ENCODE measurements around the gene IFNA17. TPM values are rescaled to one million over a fixed set of nuclear protein-coding genes. Genes with fewer than 3 reads are reported as not detected.

The IFNA17 gene
- total RNA-seq (2022; extraction: Qiagen RNA extraction; ENCODE audit: low read depth), result not detected in 5 replicates

DNA sequence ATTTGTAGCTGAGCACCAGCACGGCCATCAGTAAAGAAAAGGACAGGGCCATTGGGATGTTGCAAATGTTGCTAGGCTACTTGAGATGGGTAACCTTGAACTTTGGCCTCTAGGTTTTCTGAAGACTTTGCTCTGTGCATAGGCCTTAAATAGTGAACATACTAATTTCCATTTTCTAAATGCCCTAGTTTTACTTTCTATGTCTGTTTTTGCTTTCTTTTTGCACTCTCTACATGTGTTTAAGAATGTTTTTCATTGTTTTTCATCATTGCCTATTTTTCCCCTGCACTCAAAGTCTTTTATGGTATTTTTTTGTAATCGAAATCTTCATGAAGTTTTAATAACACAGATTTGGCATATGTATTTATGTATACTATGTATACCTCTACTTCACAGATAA lies at the start of gene IFNA17:
Gene IFNA17, minus strand, starts transcription at position 101 of the 400 bp plus-strand sequence. Its CDS starts 49 bp downstream, at position 52.

DNA sequence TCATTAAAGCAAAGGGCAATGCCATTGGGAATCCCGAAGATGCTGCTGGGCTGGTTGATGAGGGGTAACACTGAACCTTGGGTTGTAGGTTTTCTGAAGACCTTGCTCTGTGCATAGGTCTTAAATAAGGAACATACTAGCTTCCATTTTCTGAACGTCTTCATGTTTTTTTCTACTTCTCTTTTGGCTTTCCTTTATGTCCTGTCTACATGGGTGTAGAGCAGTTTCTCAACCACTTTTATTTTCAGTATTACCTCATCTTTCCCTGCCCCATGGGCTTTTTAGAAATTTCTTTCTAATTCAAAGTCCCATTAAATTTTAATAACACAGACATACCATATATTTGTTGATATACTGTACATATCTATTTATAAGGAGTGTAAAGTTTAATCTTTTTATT lies 11.9 kb upstream of the IFNA17 start, which contains the start of gene IFNA14:
Gene IFNA14, minus strand, starts transcription at position 95 of the 400 bp plus-strand sequence. Its CDS starts 70 bp downstream, at position 25.

GRCh38 chr9:21217211-21217610 lies 10.8 kb downstream of the IFNA17 start, which contains the start of gene IFNA16:
IFNA16 (minus strand) TSS chr9:21217311; CDS start chr9:21217305, 6 bp downstream.

DNA sequence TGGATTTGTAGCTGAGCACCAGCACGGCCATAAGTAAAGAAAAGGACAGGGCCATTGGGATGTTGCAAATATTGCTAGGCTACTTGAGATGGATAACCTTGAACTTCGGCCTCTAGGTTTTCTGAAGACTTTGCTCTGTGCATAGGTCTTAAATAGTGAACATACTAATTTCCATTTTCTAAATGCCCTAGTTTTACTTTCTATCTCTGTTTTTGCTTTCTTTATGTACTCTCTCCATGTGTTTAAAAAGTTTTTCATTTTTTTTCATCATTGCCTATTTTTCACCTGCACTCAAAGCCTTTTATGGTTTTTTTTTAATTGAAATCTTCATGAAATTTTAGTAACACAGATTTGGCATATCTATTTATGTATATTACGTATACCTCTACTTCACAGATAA lies 21.0 kb downstream of the IFNA17 start, which contains the start of gene IFNA10:
Gene IFNA10, minus strand, starts transcription at position 101 of the 400 bp plus-strand sequence. Its CDS starts 46 bp downstream, at position 55.

GRCh38 chr9:21202105-21202504 lies 25.9 kb downstream of the IFNA17 start, which contains the start of gene IFNA7:
IFNA7 (minus strand) TSS chr9:21202205; CDS start chr9:21202165, 40 bp downstream.

GRCh38 chr9:21187487-21187886 lies 40.5 kb downstream of the IFNA17 start, which contains the start of gene IFNA4:
IFNA4 (minus strand) TSS chr9:21187587; CDS start chr9:21187531, 56 bp downstream.

Other genes with a start within 250 kb of the IFNA17 start
- 0.91 to 1.3 TPM (median 1.1 TPM) in 5 replicates for gene HACD4, start 196.6 kb downstream of the IFNA17 start, total RNA-seq (2022; extraction: Qiagen RNA extraction; ENCODE audit: low read depth)
- not detected in 5 replicates for gene IFNB1, start 150.3 kb downstream of the IFNA17 start, total RNA-seq (2022; extraction: Qiagen RNA extraction; ENCODE audit: low read depth)
- not detected in 5 replicates for gene IFNW1, start 86.4 kb downstream of the IFNA17 start, total RNA-seq (2022; extraction: Qiagen RNA extraction; ENCODE audit: low read depth)
- not detected in 5 replicates for gene IFNA21, start 61.6 kb downstream of the IFNA17 start, total RNA-seq (2022; extraction: Qiagen RNA extraction; ENCODE audit: low read depth)
- not detected in 5 replicates for gene IFNA4, start 40.6 kb downstream of the IFNA17 start, total RNA-seq (2022; extraction: Qiagen RNA extraction; ENCODE audit: low read depth)
- not detected in 5 replicates for gene IFNA7, start 26.0 kb downstream of the IFNA17 start, total RNA-seq (2022; extraction: Qiagen RNA extraction; ENCODE audit: low read depth)
- gene IFNA10, start 21.1 kb downstream of the IFNA17 start, total RNA-seq (2022; extraction: Qiagen RNA extraction; ENCODE audit: low read depth), result not detected in 5 replicates
- gene IFNA16, start 10.9 kb downstream of the IFNA17 start, total RNA-seq (2022; extraction: Qiagen RNA extraction; ENCODE audit: low read depth), result not detected in 5 replicates
- gene IFNA14, start 11.8 kb upstream of the IFNA17 start, total RNA-seq (2022; extraction: Qiagen RNA extraction; ENCODE audit: low read depth), result not detected in 5 replicates
- gene IFNA5, start 77.1 kb upstream of the IFNA17 start, total RNA-seq (2022; extraction: Qiagen RNA extraction; ENCODE audit: low read depth), result not detected in 5 replicates
- 13.3 to 20.5 TPM (median 18.6 TPM) in 5 replicates for gene KLHL9, start 107.2 kb upstream of the IFNA17 start, total RNA-seq (2022; extraction: Qiagen RNA extraction; ENCODE audit: low read depth)
- gene IFNA6, start 122.7 kb upstream of the IFNA17 start, total RNA-seq (2022; extraction: Qiagen RNA extraction; ENCODE audit: low read depth), result not detected in 5 replicates
- gene IFNA13, start 139.8 kb upstream of the IFNA17 start, total RNA-seq (2022; extraction: Qiagen RNA extraction; ENCODE audit: low read depth), result not detected in 5 replicates
- not detected in 5 replicates for gene IFNA2, start 157.2 kb upstream of the IFNA17 start, total RNA-seq (2022; extraction: Qiagen RNA extraction; ENCODE audit: low read depth)
- gene IFNA8, start 180.9 kb upstream of the IFNA17 start, total RNA-seq (2022; extraction: Qiagen RNA extraction; ENCODE audit: low read depth), result not detected in 5 replicates
- not detected in 5 replicates for gene IFNA1, start 212.2 kb upstream of the IFNA17 start, total RNA-seq (2022; extraction: Qiagen RNA extraction; ENCODE audit: low read depth)